H1 (cell line): ENCODE data around the gene ELMO1. TPM values are rescaled to one million over a fixed set of nuclear protein-coding genes. Genes with fewer than 3 reads are reported as not detected.

Source experiments
- CBX8 ChIP-seq: fragments of 300-800, 300-1000 bp; sonication (generic); IDR thresholded peaks from 2 replicates; pipeline ENCODE4 v1.7.1; 2016; ENCODE audit warnings: low read depth, low read length, borderline replicate concordance
- POLR2A ChIP-seq, 2 experiments: IDR thresholded peaks; 1 replicate in 1 of 2; 2 replicates in 1 of 2; pipeline ENCODE4 v1.6.1; 2011; ENCODE audit warnings: low read depth in 2 of 2, low read length in 2 of 2, mild to moderate bottlenecking in 2 of 2; ENCODE audit errors: control extremely low read depth in 1 of 2
- RXRA ChIP-seq: IDR thresholded peaks from 2 replicates; pipeline ENCODE4 v1.6.1; 2011; ENCODE audit warnings: low read depth, mild to moderate bottlenecking, low read length, moderate library complexity; ENCODE audit not compliant: insufficient read depth
- TBP ChIP-seq: IDR thresholded peaks from 2 replicates; pipeline ENCODE4 v1.6.1; 2011; ENCODE audit warnings: low read depth, low read length, improper control_type of control experiment
- polyA plus RNA-seq, 7 experiments: library from polyadenylated mRNA; depleted of rRNA in 3 of 7; stranded (reverse) in 5 of 7; unstranded in 2 of 7; fragments of >200 nt in 5 of 7; fragments of 200-250 nt in 2 of 7; gene quantifications; 1 replicate in 5 of 7; 2 replicates in 1 of 7; 4 replicates in 1 of 7; pipeline versions ENCODE4 v1.2.1 to v1.2.3, GENCODE V29; 2011 to 2013; ENCODE audit warnings: missing spikeins in 2 of 7, mixed read lengths in 2 of 7
- total RNA-seq: library from RNA; stranded (reverse); fragmentation: NEBNext Ultra II Directional; extraction: Animal tissue kit (Norgen Biotek cat#: 25700); gene quantifications from 2 replicates; pipeline ENCODE4 v1.2.1, GENCODE V29; 2021

Gene ELMO1
- total and polyA plus RNA-seq, 2 of the 8 experiments (the other 6 are each of a cell fraction or from before 2014, with no cell fraction given), result 18.4 to 21.0 TPM

- TF ChIP-seq POLR2A (IDR thresholded peaks at IDR 0.05; ENCODE audit: control extremely low read depth in 1 of 2, low read depth in 2 of 2, low read length in 2 of 2), result no peak
- TF ChIP-seq TBP, result no peak
- TF ChIP-seq CBX8, result no peak
- TF ChIP-seq RXRA, result no peak
Observed at GRCh38 chr7:37100735-37101331, 347.8 kb downstream of the ELMO1 start (continued).
